SH-SY5Y (cell line): Measurements from ENCODE around the gene HSPB7.

Experiments
- GATA2 ChIP-seq: IDR thresholded peaks from 2 replicates; pipeline ENCODE4 v1.6.1; 2011; ENCODE audit warnings: mild to moderate bottlenecking, low read depth, low read length
- GATA3 ChIP-seq: IDR thresholded peaks from 2 replicates; pipeline ENCODE4 v1.6.1; 2011; ENCODE audit warnings: low read depth, mild to moderate bottlenecking, low read length, moderate library complexity

GRCh38 chr1:16067127-16067768, 49.4 kb upstream of the HSPB7 start:
- no peak for TF ChIP-seq GATA3
- no peak for TF ChIP-seq GATA2
